ENCODE data around the gene TMEM114. TPM values are rescaled to one million over a fixed set of nuclear protein-coding genes. Genes with fewer than 3 reads are reported as not detected.

The TMEM114 gene
- total RNA-seq, 2 experiments from 2014 or later = not detected

DNA sequence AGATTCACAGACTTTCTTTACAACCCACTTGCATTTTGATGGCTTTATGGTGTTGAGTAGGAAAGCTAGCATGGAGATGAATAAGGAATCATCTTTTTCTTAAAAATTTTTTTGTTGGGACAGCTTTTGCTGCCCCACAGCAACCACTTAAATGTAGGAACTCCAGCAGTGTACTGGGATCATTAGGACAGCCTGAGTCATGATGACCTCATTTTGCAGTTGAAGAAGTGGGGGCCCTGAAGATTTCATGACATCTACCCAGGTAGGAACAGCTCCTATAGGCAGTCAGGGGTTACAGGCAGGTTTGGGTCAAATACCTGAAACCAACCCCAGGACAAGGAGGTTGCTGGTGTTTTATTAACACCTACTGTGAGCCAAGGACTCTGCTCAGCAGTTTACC is 33.3 kb upstream of the TMEM114 start:
- Mint-ChIP-seq H3K27me3 (ENCODE audit: low read depth) (peaks cover 5% of the 10 kb centered on the region), H3K27ac (no peak overlapping the region), H3K4me1 (ENCODE audit: low read depth) (peaks cover 28% of the 10 kb centered on the region), H3K36me3 (ENCODE audit: low read depth) (peaks cover 23% of the 10 kb centered on the region), H3K9me3 (ENCODE audit: insufficient read depth) (no peaks in the 10 kb centered on the region), H3K4me3 (no peak overlapping the region)
- DNase-seq = no peak
- ChIA-PET CTCF (interaction anchor here (1.2 kb wide), 1 partner anchor 21 kb away, joined by 7 read pairs; no protein-coding TSS in a partner anchor), POLR2A (no interaction called here)
- no peak for ATAC-seq

GRCh38 chr16:8622315-8622656 is 32.0 kb upstream of the TMEM114 start:
- ATAC-seq = no peak
- Mint-ChIP-seq H3K4me1 (ENCODE audit: low read depth) (peaks cover 20% of the 10 kb centered on the region), H3K36me3 (ENCODE audit: low read depth) (peaks cover 12% of the 10 kb centered on the region), H3K9me3 (ENCODE audit: insufficient read depth) (no peaks in the 10 kb centered on the region), H3K27ac (peak overlapping the region; percentile 88), H3K27me3 (ENCODE audit: low read depth) (peaks cover 14% of the 10 kb centered on the region), H3K4me3 (peak overlapping the region; percentile 95)
- POLR2A ChIA-PET = interaction anchor here (1.4 kb wide), 1 partner anchor 247 kb away, joined by 3 read pairs; the partner anchor contains the start of gene CARHSP1
- CTCF ChIA-PET = interaction anchor here (1.1 to 1.5 kb wide), 3 partner anchors 52 to 55 kb away, joined by 3 to 4 read pairs (median 3); partner anchors contain the start of gene ABAT
- no peak for DNase-seq

DNA sequence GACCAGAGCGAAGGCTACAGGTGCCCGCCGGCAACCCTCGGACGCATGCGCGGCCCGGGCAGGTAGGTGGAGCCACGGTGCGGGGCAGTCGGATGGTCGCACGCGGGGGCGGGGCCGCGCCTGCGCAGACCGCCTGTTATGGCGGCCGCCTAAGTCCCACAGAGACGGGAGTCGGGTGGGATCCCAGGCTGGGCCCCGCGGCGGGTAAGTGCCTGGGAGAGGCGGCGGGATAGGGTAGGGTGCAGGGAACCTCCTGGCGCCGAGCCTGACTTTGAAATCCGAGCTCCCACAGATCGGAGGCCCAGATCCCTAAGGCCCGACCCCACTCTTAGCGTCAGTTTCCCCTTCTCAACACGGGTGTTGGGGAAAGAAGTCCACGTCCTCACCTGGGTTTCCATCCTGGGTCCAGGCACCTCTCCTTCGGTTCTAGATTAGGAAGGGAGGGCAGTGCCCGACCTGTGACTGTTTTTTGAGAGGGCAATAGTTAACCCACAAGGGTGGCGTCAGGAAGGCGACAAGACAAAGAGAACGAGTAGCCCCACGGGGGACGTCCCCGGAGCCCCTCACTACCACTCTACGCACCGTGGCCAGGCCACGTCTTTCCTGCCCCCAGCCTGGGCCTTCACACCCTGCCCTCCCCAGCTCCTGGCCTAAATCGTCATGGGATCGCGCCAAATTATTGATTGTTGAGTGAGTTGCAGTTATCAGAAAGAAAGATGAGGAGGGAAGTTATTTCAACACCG is 31.4 kb upstream of the TMEM114 start, which contains the start of gene METTL22:
Gene METTL22, plus strand, starts transcription at position 127 of the 743 bp plus-strand sequence. CDS start 3,968 bp downstream, outside the sequence.
- DNase-seq (peak; percentile 94), ATAC-seq (peak; percentile 97)
- CTCF ChIA-PET = interaction anchor here (1.1 to 1.5 kb wide), 3 partner anchors 52 to 55 kb away, joined by 3 to 4 read pairs (median 3); partner anchors contain the start of gene ABAT
- POLR2A ChIA-PET = interaction anchor here (1.4 kb wide), 1 partner anchor 247 kb away, joined by 3 read pairs; the partner anchor contains the start of gene CARHSP1
- peak within 1 kb of the TSS; percentile 88 for H3K27ac Mint-ChIP-seq
- H3K9me3 Mint-ChIP-seq (ENCODE audit: insufficient read depth) = no peaks in the 10 kb centered on the region
- H3K4me3 Mint-ChIP-seq = peak within 1 kb of the TSS; percentile 95
- peaks cover 18% of the 10 kb centered on the region for H3K4me1 Mint-ChIP-seq (ENCODE audit: low read depth)
- H3K27me3 Mint-ChIP-seq (ENCODE audit: low read depth) = peaks cover 14% of the 10 kb centered on the region
- H3K36me3 Mint-ChIP-seq (ENCODE audit: low read depth) = peaks cover 7% of the 10 kb centered on the region

- DNase-seq = no peak
- H3K27me3 Mint-ChIP-seq (ENCODE audit: low read depth) = peaks cover 14% of the 10 kb centered on the region
- H3K36me3 Mint-ChIP-seq (ENCODE audit: low read depth) = peaks cover 7% of the 10 kb centered on the region
- H3K4me3 Mint-ChIP-seq = peak overlapping the region; percentile 95
- ChIA-PET CTCF (interaction anchor here (1.2 kb wide), 1 partner anchor 52 kb away, joined by 3 read pairs; no protein-coding TSS in a partner anchor), POLR2A (no interaction called here)
- no peak for ATAC-seq
- peak overlapping the region; percentile 88 for H3K27ac Mint-ChIP-seq
- H3K9me3 Mint-ChIP-seq (ENCODE audit: insufficient read depth) = no peaks in the 10 kb centered on the region
- H3K4me1 Mint-ChIP-seq (ENCODE audit: low read depth) = peaks cover 18% of the 10 kb centered on the region
These were observed 30.9 kb upstream of the TMEM114 start for GRCh38 chr16:8621222-8621571.

DNA sequence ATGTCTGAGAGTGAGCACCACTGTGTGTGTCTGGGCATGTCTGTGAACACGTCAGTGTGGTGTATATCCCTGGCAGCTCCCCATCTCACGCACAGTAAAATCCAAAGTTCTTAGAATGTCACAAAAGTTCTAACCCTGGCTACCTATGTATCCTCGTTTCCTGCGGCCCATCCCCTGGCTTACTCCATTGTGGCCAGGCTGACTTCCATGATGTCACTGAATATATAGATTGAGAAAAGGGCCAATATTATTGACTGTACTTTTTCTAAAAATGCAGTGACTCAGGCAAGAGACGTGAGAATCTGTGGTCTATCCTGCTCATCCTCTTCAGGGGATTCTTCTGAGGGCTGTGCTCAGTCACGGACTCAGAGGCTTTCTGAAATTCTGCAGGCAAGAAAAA is 30.2 kb upstream of the TMEM114 start:
- Mint-ChIP-seq H3K36me3 (ENCODE audit: low read depth) (peaks cover 3% of the 10 kb centered on the region), H3K4me3 (peak overlapping the region; percentile 95), H3K27me3 (ENCODE audit: low read depth) (peaks cover 14% of the 10 kb centered on the region), H3K4me1 (ENCODE audit: low read depth) (peaks cover 18% of the 10 kb centered on the region), H3K9me3 (ENCODE audit: insufficient read depth) (no peaks in the 10 kb centered on the region), H3K27ac (no peak overlapping the region)
- no peak for ATAC-seq
- no peak for DNase-seq
- CTCF ChIA-PET = no interaction called here
- POLR2A ChIA-PET = no interaction called here

DNA sequence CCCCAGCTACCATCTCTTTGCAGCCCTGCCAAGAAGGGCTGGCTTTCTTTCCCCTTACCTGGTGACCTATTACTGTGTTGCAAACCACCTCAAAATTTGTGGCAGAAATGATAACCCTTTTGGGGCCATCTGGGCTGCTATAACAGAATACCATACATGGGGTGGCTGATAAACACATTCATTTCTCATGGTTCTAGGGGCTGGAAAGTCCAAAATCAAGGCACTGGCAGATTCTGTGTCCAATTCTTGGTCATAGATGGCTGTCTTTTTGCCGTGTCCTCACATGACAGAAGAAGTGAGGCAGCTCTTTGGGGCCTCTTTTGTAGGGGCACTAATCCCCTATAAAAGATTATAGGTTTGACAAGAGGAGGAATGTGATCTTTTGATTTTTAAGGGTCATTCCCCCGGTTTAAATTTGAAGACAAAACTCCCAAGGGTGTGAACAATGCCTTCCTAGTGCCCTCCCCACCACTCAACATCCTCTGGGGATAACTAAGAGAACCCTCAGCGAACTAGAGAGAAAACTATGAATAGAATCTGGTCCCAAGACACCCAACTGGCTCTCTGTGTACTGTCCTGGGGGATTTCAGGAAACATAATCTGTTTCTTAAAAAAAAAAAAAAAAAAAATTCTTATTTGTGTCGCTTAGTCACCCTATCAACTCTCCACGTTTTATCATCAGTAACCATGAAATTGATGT is 29.5 kb upstream of the TMEM114 start:
- H3K4me1 Mint-ChIP-seq (ENCODE audit: low read depth) = peaks cover 18% of the 10 kb centered on the region
- H3K4me3 Mint-ChIP-seq = no peak overlapping the region
- ATAC-seq = no peak
- POLR2A ChIA-PET = no interaction called here
- DNase-seq = no peak
- peaks cover 1% of the 10 kb centered on the region for H3K36me3 Mint-ChIP-seq (ENCODE audit: low read depth)
- CTCF ChIA-PET = no interaction called here
- H3K27ac Mint-ChIP-seq = no peak overlapping the region
- H3K9me3 Mint-ChIP-seq (ENCODE audit: insufficient read depth) = no peaks in the 10 kb centered on the region
- peaks cover 14% of the 10 kb centered on the region for H3K27me3 Mint-ChIP-seq (ENCODE audit: low read depth)

- CTCF ChIA-PET = no interaction called here
- H3K4me1 Mint-ChIP-seq (ENCODE audit: low read depth) = no peaks in the 10 kb centered on the region
- H3K27ac Mint-ChIP-seq = no peak overlapping the region
- DNase-seq (no peak), ATAC-seq (no peak)
- no peak overlapping the region for H3K4me3 Mint-ChIP-seq
- peaks cover 21% of the 10 kb centered on the region for H3K27me3 Mint-ChIP-seq (ENCODE audit: low read depth)
- POLR2A ChIA-PET = no interaction called here
- H3K9me3 Mint-ChIP-seq (ENCODE audit: insufficient read depth) = no peaks in the 10 kb centered on the region
- no peaks in the 10 kb centered on the region for H3K36me3 Mint-ChIP-seq (ENCODE audit: low read depth)
These were observed 24.2 kb upstream of the TMEM114 start for GRCh38 chr16:8614435-8615029.

GRCh38 chr16:8611886-8612600 is 21.7 kb upstream of the TMEM114 start:
- Mint-ChIP-seq H3K4me3 (no peak overlapping the region), H3K36me3 (ENCODE audit: low read depth) (no peaks in the 10 kb centered on the region), H3K27me3 (ENCODE audit: low read depth) (peaks cover 13% of the 10 kb centered on the region), H3K4me1 (ENCODE audit: low read depth) (no peaks in the 10 kb centered on the region), H3K27ac (no peak overlapping the region), H3K9me3 (ENCODE audit: insufficient read depth) (no peaks in the 10 kb centered on the region)
- no peak for ATAC-seq
- ChIA-PET POLR2A (no interaction called here), CTCF (interaction anchor here (1.0 kb wide), 1 partner anchor 32 kb away, joined by 3 read pairs; no protein-coding TSS in a partner anchor)
- no peak for DNase-seq

DNA sequence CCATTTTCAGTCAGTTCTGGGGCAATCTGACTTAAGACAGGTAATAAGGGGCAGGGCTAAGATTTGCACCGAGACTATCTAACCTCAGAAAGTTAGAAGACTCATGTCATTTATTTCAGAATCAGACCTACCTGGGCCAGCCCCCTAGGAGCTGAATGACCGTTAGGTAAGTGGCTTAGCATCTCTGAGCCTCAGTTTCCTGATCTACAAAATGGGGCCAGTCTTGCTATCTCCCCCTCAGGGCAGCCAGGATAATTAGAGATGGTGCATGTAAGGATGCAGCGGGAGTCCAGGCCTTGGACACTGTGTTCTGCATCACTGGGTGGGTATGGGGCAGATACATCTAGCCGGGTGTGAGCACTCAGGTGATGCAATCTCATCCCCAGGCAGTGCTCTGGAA is 20.8 kb upstream of the TMEM114 start:
- ChIA-PET CTCF (no interaction called here), POLR2A (no interaction called here)
- Mint-ChIP-seq H3K4me3 (no peak overlapping the region), H3K36me3 (ENCODE audit: low read depth) (no peaks in the 10 kb centered on the region), H3K4me1 (ENCODE audit: low read depth) (no peaks in the 10 kb centered on the region), H3K27ac (no peak overlapping the region), H3K27me3 (ENCODE audit: low read depth) (peaks cover 14% of the 10 kb centered on the region), H3K9me3 (ENCODE audit: insufficient read depth) (no peaks in the 10 kb centered on the region)
- DNase-seq (no peak), ATAC-seq (no peak)

- DNase-seq (no peak), ATAC-seq (no peak)
- Mint-ChIP-seq H3K36me3 (ENCODE audit: low read depth) (no peaks in the 10 kb centered on the region), H3K27me3 (ENCODE audit: low read depth) (peaks cover 14% of the 10 kb centered on the region), H3K4me1 (ENCODE audit: low read depth) (no peaks in the 10 kb centered on the region), H3K9me3 (ENCODE audit: insufficient read depth) (no peaks in the 10 kb centered on the region), H3K4me3 (no peak overlapping the region), H3K27ac (no peak overlapping the region)
- ChIA-PET CTCF (no interaction called here), POLR2A (no interaction called here)
These were observed 16.9 kb upstream of the TMEM114 start for GRCh38 chr16:8607214-8607613.

DNA sequence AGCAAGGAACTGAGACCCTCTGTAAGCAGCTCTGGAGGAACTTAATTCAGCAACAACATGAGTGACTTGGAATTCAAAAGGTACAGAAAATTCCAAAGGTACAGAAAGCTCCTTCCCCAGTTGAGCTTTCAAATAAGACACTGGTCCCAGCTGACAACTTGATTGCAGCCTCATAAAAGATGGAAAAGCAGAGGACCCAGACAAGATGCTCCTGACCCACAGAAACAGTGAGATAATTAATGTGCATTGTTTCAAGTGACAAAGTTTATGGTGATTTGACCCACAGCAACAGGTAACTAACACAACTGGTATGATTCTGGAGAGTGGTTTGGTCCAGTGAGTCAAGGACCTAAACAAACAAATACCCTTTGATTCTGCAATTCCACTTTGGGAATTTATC is 15.2 kb upstream of the TMEM114 start:
- Mint-ChIP-seq H3K36me3 (ENCODE audit: low read depth) (no peaks in the 10 kb centered on the region), H3K4me3 (no peak overlapping the region), H3K27me3 (ENCODE audit: low read depth) (peaks cover 14% of the 10 kb centered on the region), H3K4me1 (ENCODE audit: low read depth) (no peaks in the 10 kb centered on the region), H3K9me3 (ENCODE audit: insufficient read depth) (no peaks in the 10 kb centered on the region), H3K27ac (no peak overlapping the region)
- ChIA-PET POLR2A (no interaction called here), CTCF (no interaction called here)
- DNase-seq = no peak
- ATAC-seq = no peak
